Panc1 (cell line): ENCODE data around the gene IRGQ. TPM values are rescaled to one million over a fixed set of nuclear protein-coding genes. Genes with fewer than 3 reads are reported as not detected.
A peak's percentile ranks its signal among the peaks of the same experiment; 100 is the strongest.

Experiments used
- ATAC-seq: fragments of 200-7000 bp; cut with Tn5 transposase; 2 replicates; pipeline ENCODE4 v1.9.1; 2020; ENCODE audit warnings: mild to moderate bottlenecking, moderate library complexity
- BruUV-seq: library from RNA; stranded (reverse); fragments of 400-500 nt; replicated peaks from 2 replicates; lab custom pipeline; 2021; lab: Mats Ljungman, UMichigan
- CTCF ChIA-PET: fragments of 300-600 bp; sonication (Branson Sonifier 250); formaldehyde crosslinking; loops from one replicate; lab custom pipeline; 2022; ENCODE audit warnings: antibody characterized with exemption; lab: Charles Lee
- POLR2A ChIA-PET: fragments of 300-600 bp; sonication (Branson Sonifier 250); formaldehyde crosslinking; loops from one replicate; lab custom pipeline; 2022; ENCODE audit warnings: antibody characterized with exemption; lab: Charles Lee
- DNase-seq: peaks from one replicate; pipeline ENCODE4 v3.0.0-alpha.2; 2010; ENCODE audit warnings: low read depth, low spot score
- H3K27ac ChIP-seq: 2 replicates; pipeline ENCODE4 v1.5.1; 2011; ENCODE audit warnings: mild to moderate bottlenecking, low read length, inconsistent platforms
- H3K27me3 ChIP-seq: fragments of 200-500 bp; sonication (Bioruptor generic); 2 replicates; pipeline ENCODE4 v1.6.0; 2014; ENCODE audit warnings: low read length, inconsistent platforms; ENCODE audit not compliant: control insufficient read depth, insufficient read depth
- H3K36me3 ChIP-seq: fragments of 200-500 bp; sonication (Bioruptor generic); 2 replicates; pipeline ENCODE4 v1.5.1; 2014; ENCODE audit warnings: inconsistent platforms, mild to moderate bottlenecking, low read length, moderate library complexity; ENCODE audit not compliant: control insufficient read depth, insufficient read depth
- H3K4me1 ChIP-seq: 2 replicates; pipeline ENCODE4 v1.5.1; 2011; ENCODE audit warnings: inconsistent platforms, mild to moderate bottlenecking, low read length, moderate library complexity; ENCODE audit not compliant: control insufficient read depth, insufficient read depth
- H3K4me3 ChIP-seq, 2 experiments: 2 replicates each; pipeline ENCODE4 v1.5.1; 2011 to 2012; ENCODE audit warnings: low read depth in 2 of 2, low read length in 2 of 2, mild to moderate bottlenecking in 2 of 2, inconsistent platforms in 1 of 2, moderate library complexity in 1 of 2
- H3K9me3 ChIP-seq: fragments of 200-500 bp; sonication (Bioruptor generic); 2 replicates; pipeline ENCODE4 v1.5.1; 2014; ENCODE audit warnings: low read depth, mild to moderate bottlenecking, inconsistent platforms, low read length, moderate library complexity; ENCODE audit not compliant: control insufficient read depth, insufficient read depth
- CTCF ChIP-seq: fragments of 450-650 bp; IDR thresholded peaks from 2 replicates; pipeline ENCODE4 v1.5.1; 2017; ENCODE audit warnings: mild to moderate bottlenecking
- POLR2AphosphoS5 ChIP-seq: IDR thresholded peaks from 2 replicates; pipeline ENCODE4 v1.6.1; 2012; ENCODE audit warnings: mild to moderate bottlenecking, low read depth, low read length, moderate library complexity
- REST ChIP-seq, 2 experiments: IDR thresholded peaks; 2 replicates each; pipeline ENCODE4 v1.6.1; 2011 to 2012; ENCODE audit warnings: low read depth in 2 of 2, control low read depth in 1 of 2, low read length in 1 of 2, mild to moderate bottlenecking in 1 of 2, moderate library complexity in 1 of 2; ENCODE audit not compliant: insufficient read depth in 1 of 2
- SIN3A ChIP-seq: IDR thresholded peaks from 2 replicates; pipeline ENCODE4 v1.6.1; 2012; ENCODE audit warnings: low read depth, mild to moderate bottlenecking, low read length, moderate library complexity, borderline replicate concordance; ENCODE audit not compliant: insufficient read depth
- TCF7L2 ChIP-seq: IDR thresholded peaks from 2 replicates; pipeline ENCODE4 v1.6.1; 2011; ENCODE audit warnings: mild to moderate bottlenecking, low read depth, low read length, inconsistent platforms
- in situ Hi-C: cut with HindIII; loops from 2 replicates; pipeline ENCODE4 v1.10.0; 2016; ENCODE audit warnings: low sequenced_read_pairs, low pct_unique_long_range_greater_than_20kb
- intact Hi-C: fragments of 100-400 bp; cut with micrococcal nuclease; formaldehyde crosslinking; loops from one replicate; pipeline ENCODE4 v1.10.0; 2022; ENCODE audit not compliant: unreplicated experiment
- total RNA-seq: library from RNA; stranded (reverse); gene quantifications from one replicate; pipeline ENCODE4 v1.2.1, GENCODE V29; 2021; ENCODE audit not compliant: unreplicated experiment

The IRGQ gene
- total RNA-seq, 1 experiment from 2014 or later, result 20.4 TPM

GRCh38 chr19:43619262-43620060 is 23.5 kb upstream of the IRGQ start, which contains the start of gene ZNF428:
TSS of gene ZNF428 (minus strand) at chr19:43619629. CDS start at chr19:43614304, 5,325 bp downstream.
- peak within 1 kb of the TSS; percentile 88 for H3K27ac ChIP-seq
- BruUV-seq, result no TSS peak
- 0 out of 2 replicates have a peak, but pooled peaks have one; percentile 32 for TF ChIP-seq POLR2AphosphoS5
- no peak for TF ChIP-seq SIN3A
- no peak for TF ChIP-seq REST (IDR thresholded peaks at IDR 0.05; ENCODE audit: insufficient read depth in 1 of 2, low read depth in 2 of 2, low read length in 1 of 2)
- no peak for TF ChIP-seq CTCF
- TF ChIP-seq TCF7L2, result peak; percentile 45
- H3K9me3 ChIP-seq, result no peaks in the 10 kb centered on the region
- ChIA-PET POLR2A (interaction anchor here (0.6 kb wide), 1 partner anchor 142 kb away, joined by 5 read pairs; no protein-coding TSS in a partner anchor), CTCF (no interaction called here)
- in situ Hi-C loops, result no loop called here
- intact Hi-C loops, result no loop called here
- no peaks in the 10 kb centered on the region for H3K27me3 ChIP-seq
- H3K4me3 ChIP-seq, result peak within 1 kb of the TSS; percentile 68 to 85
- DNase-seq (peak; percentile 30), ATAC-seq (peak; percentile 97)
- no peaks in the 10 kb centered on the region for H3K36me3 ChIP-seq
- H3K4me1 ChIP-seq, result no peaks in the 10 kb centered on the region

GRCh38 chr19:43618921-43619261 is 23.0 kb upstream of the IRGQ start:
- ATAC-seq, result peak; percentile 35
- TF ChIP-seq SIN3A, result no peak
- TF ChIP-seq REST (IDR thresholded peaks at IDR 0.05; ENCODE audit: insufficient read depth in 1 of 2, low read depth in 2 of 2, low read length in 1 of 2), result no peak
- TF ChIP-seq POLR2AphosphoS5, result no peak
- TF ChIP-seq TCF7L2, result peak; percentile 84; the same call in 1 of the 2 replicates
- no peak for TF ChIP-seq CTCF
- Histone ChIP-seq H3K4me1 (no peaks in the 10 kb centered on the region), H3K36me3 (no peaks in the 10 kb centered on the region), H3K9me3 (no peaks in the 10 kb centered on the region), H3K4me3 (peak overlapping the region; percentile 68 to 85), H3K27me3 (no peaks in the 10 kb centered on the region), H3K27ac (peak overlapping the region; percentile 88)
- peak; percentile 25 for DNase-seq
- in situ Hi-C loops, result no loop called here
- intact Hi-C loops, result no loop called here
- POLR2A ChIA-PET, result no interaction called here
- BruUV-seq, result no TSS peak
- CTCF ChIA-PET, result no interaction called here
